HEK293 (cell line): Measurements from ENCODE around the gene TCTN1.

Source experiments
- CTCF ChIA-PET: fragments of 350-600 bp; formaldehyde crosslinking; extraction: SDS; loops from one replicate; lab custom pipeline; 2021; ENCODE audit warnings: antibody characterized with exemption; lab: Yijun Ruan, JAX
- POLR2A ChIA-PET: fragments of 300-600 bp; formaldehyde crosslinking; extraction: SDS; loops from one replicate; lab custom pipeline; 2020; ENCODE audit warnings: antibody characterized with exemption, inconsistent platforms; lab: Yijun Ruan, JAX
- H3K27ac ChIP-seq: fragments of 200-500 bp; sonication (Bioruptor generic); 2 replicates; pipeline ENCODE4 v1.5.1; 2014; ENCODE audit warnings: low read depth, low read length, control low read depth, inconsistent platforms; ENCODE audit errors: extremely low read depth
- H3K36me3 ChIP-seq, 2 experiments: fragments of 200-500 bp in 1 of 2; sonication (Bioruptor generic) in 1 of 2; 1 replicate in 1 of 2; 2 replicates in 1 of 2; pipeline ENCODE4 v1.5.1; 2014 to 2017; ENCODE audit warnings: inconsistent platforms in 2 of 2, low read length in 2 of 2; ENCODE audit not compliant: control insufficient read depth in 2 of 2, insufficient read depth in 1 of 2
- H3K4me1 ChIP-seq: fragments of 200-500 bp; sonication (Bioruptor generic); 2 replicates; pipeline ENCODE4 v1.5.1; 2014; ENCODE audit warnings: mild to moderate bottlenecking, low read length, inconsistent platforms; ENCODE audit not compliant: control insufficient read depth, insufficient read depth
- H3K4me3 ChIP-seq: 2 replicates; pipeline ENCODE4 v1.5.1; 2011; ENCODE audit warnings: low read depth, mild to moderate bottlenecking, control low read depth, low read length, moderate library complexity
- H3K9me3 ChIP-seq: fragments of 200-500 bp; sonication (Bioruptor generic); 2 replicates; pipeline ENCODE4 v1.5.1; 2014; ENCODE audit warnings: low read depth, low read length, inconsistent platforms; ENCODE audit not compliant: control insufficient read depth, insufficient read depth
- ATF2 ChIP-seq: fragments of 450-650 bp; formaldehyde crosslinking; IDR thresholded peaks from 2 replicates; pipeline ENCODE4 v1.5.1; 2016; ENCODE audit warnings: missing biosample characterization, missing genetic modification characterization, low read depth
- BCL11A ChIP-seq: fragments of 450-650 bp; formaldehyde crosslinking; IDR thresholded peaks from 2 replicates; pipeline ENCODE4 v1.5.1; 2016; ENCODE audit warnings: low read depth, missing biosample characterization, missing genetic modification characterization
- FEZF1 ChIP-seq: fragments of 450-650 bp; formaldehyde crosslinking; IDR thresholded peaks from 2 replicates; pipeline ENCODE4 v1.5.1; 2016; ENCODE audit warnings: missing biosample characterization, missing genetic modification characterization
- GLI4 ChIP-seq: fragments of 450-650 bp; formaldehyde crosslinking; IDR thresholded peaks from 2 replicates; pipeline ENCODE4 v1.5.1; 2016; ENCODE audit warnings: missing biosample characterization, missing genetic modification characterization
- MEIS1 ChIP-seq: sonication (generic); formaldehyde crosslinking; IDR thresholded peaks from 2 replicates; pipeline ENCODE4 v1.8.1; 2022; ENCODE audit warnings: missing genetic modification reagents, mild to moderate bottlenecking, borderline replicate concordance
- PRDM10 ChIP-seq: fragments of 450-650 bp; formaldehyde crosslinking; IDR thresholded peaks from 2 replicates; pipeline ENCODE4 v1.5.1; 2016; ENCODE audit warnings: missing biosample characterization, missing genetic modification characterization
- WT1 ChIP-seq: fragments of 450-650 bp; formaldehyde crosslinking; IDR thresholded peaks from 2 replicates; pipeline ENCODE4 v1.5.1; 2016; ENCODE audit warnings: missing biosample characterization, missing genetic modification characterization
- ZBTB10 ChIP-seq: fragments of 450-650 bp; formaldehyde crosslinking; IDR thresholded peaks from 2 replicates; pipeline ENCODE4 v1.5.1; 2016; ENCODE audit warnings: missing biosample characterization, missing genetic modification characterization
- ZIC2 ChIP-seq: fragments of 450-650 bp; formaldehyde crosslinking; IDR thresholded peaks from 2 replicates; pipeline ENCODE4 v1.5.1; 2016; ENCODE audit warnings: missing biosample characterization, missing genetic modification characterization
- ZNF133 ChIP-seq: fragments of 450-650 bp; formaldehyde crosslinking; IDR thresholded peaks from 2 replicates; pipeline ENCODE4 v1.5.1; 2016; ENCODE audit warnings: missing biosample characterization, missing genetic modification characterization
- ZNF19 ChIP-seq: fragments of 450-650 bp; formaldehyde crosslinking; IDR thresholded peaks from 2 replicates; pipeline ENCODE4; 2016; ENCODE audit warnings: missing biosample characterization, missing genetic modification characterization, low read depth
- ZNF391 ChIP-seq: fragments of 450-650 bp; formaldehyde crosslinking; IDR thresholded peaks from 2 replicates; pipeline ENCODE4 v1.5.1; 2016; ENCODE audit warnings: low read depth, missing biosample characterization, missing genetic modification characterization, borderline replicate concordance
- ZNF404 ChIP-seq: fragments of 450-650 bp; formaldehyde crosslinking; IDR thresholded peaks from 2 replicates; pipeline ENCODE4 v1.5.1; 2017; ENCODE audit warnings: missing biosample characterization, missing genetic modification characterization
- ZNF521 ChIP-seq: fragments of 450-650 bp; formaldehyde crosslinking; IDR thresholded peaks from 2 replicates; pipeline ENCODE4 v1.5.1; 2017; ENCODE audit warnings: missing biosample characterization, mild to moderate bottlenecking, missing genetic modification characterization
- ZNF548 ChIP-seq: fragments of 450-650 bp; formaldehyde crosslinking; IDR thresholded peaks from 2 replicates; pipeline ENCODE4 v1.5.1; 2016; ENCODE audit warnings: missing biosample characterization, missing genetic modification characterization
- ZNF558 ChIP-seq: fragments of 450-650 bp; formaldehyde crosslinking; IDR thresholded peaks from 2 replicates; pipeline ENCODE4 v1.5.1; 2016; ENCODE audit warnings: missing biosample characterization, missing genetic modification characterization
- ZNF571 ChIP-seq: fragments of 450-650 bp; formaldehyde crosslinking; IDR thresholded peaks from 2 replicates; pipeline ENCODE4 v1.5.0; 2017; ENCODE audit warnings: missing biosample characterization, missing genetic modification characterization
- ZNF624 ChIP-seq: fragments of 450-650 bp; formaldehyde crosslinking; IDR thresholded peaks from 2 replicates; pipeline ENCODE4 v1.5.1; 2017; ENCODE audit warnings: missing biosample characterization, missing genetic modification characterization
- ZNF677 ChIP-seq: fragments of 450-650 bp; IDR thresholded peaks from 2 replicates; pipeline ENCODE4 v1.5.0; 2018; ENCODE audit warnings: missing biosample characterization, mild to moderate bottlenecking, missing genetic modification characterization, moderate library complexity

TCTN1 gene

GRCh38 chr12:110619534-110619953 is 5.6 kb downstream of the TCTN1 start:
- H3K4me1 ChIP-seq, result peaks cover 3% of the 10 kb centered on the region
- H3K27ac ChIP-seq, result no peak overlapping the region
- ChIA-PET POLR2A (no interaction called here), CTCF (no interaction called here)
- H3K4me3 ChIP-seq, result no peak overlapping the region
- H3K36me3 ChIP-seq, result peaks cover 10 to 29% of the 10 kb centered on the region in 2 experiments; a peak in 2 of 3 replicates
- H3K9me3 ChIP-seq, result no peaks in the 10 kb centered on the region
- peak; percentile 72; the same call in 1 of the 2 replicates for TF ChIP-seq PRDM10 (tag by site-specific recombination)
- no peak for TF ChIP-seq ZNF677 (tag by site-specific recombination)
- 0 out of 2 replicates have a peak, but pooled peaks have one; percentile 28 for TF ChIP-seq ZIC2 (tag by site-specific recombination)

GRCh38 chr12:110622582-110622981 is 8.7 kb downstream of the TCTN1 start:
- H3K4me1 ChIP-seq, result no peaks in the 10 kb centered on the region
- H3K4me3 ChIP-seq, result no peak overlapping the region
- TF ChIP-seq GLI4 (tag by site-specific recombination) (no peak), ZNF558 (tag by site-specific recombination) (no peak), WT1 (peak; percentile 81)
- peaks cover 14 to 24% of the 10 kb centered on the region in 2 experiments for H3K36me3 ChIP-seq
- ChIA-PET CTCF (interaction anchor here (0.9 kb wide), 1 partner anchor 173 kb away, joined by 3 read pairs; the partner anchor contains the start of gene ARPC3), POLR2A (no interaction called here)
- no peak overlapping the region for H3K27ac ChIP-seq
- H3K9me3 ChIP-seq, result no peaks in the 10 kb centered on the region

- H3K27ac ChIP-seq, result no peak overlapping the region
- POLR2A ChIA-PET, result interaction anchor here (0.7 kb wide), 1 partner anchor 38 kb away, joined by 3 read pairs; no protein-coding TSS in a partner anchor
- no peak for TF ChIP-seq ATF2 (tag by site-specific recombination)
- no peak for TF ChIP-seq ZNF624
- TF ChIP-seq ZNF571, result no peak
- no peak for TF ChIP-seq ZNF548
Observed at GRCh38 chr12:110627500-110628195, 13.7 kb downstream of the TCTN1 start.

GRCh38 chr12:110635055-110635454 is 21.1 kb downstream of the TCTN1 start:
- POLR2A ChIA-PET, result no interaction called here
- CTCF ChIA-PET, result interaction anchor here (0.7 to 0.8 kb wide), 2 partner anchors 188 to 1265 kb away, joined by 3 read pairs; no protein-coding TSS in a partner anchor
- no peak overlapping the region for H3K27ac ChIP-seq
- no peaks in the 10 kb centered on the region for H3K9me3 ChIP-seq
- H3K4me1 ChIP-seq, result no peaks in the 10 kb centered on the region
- H3K36me3 ChIP-seq, result peaks cover 4 to 61% of the 10 kb centered on the region in 2 experiments; a peak in 2 of 3 replicates
- no peak overlapping the region for H3K4me3 ChIP-seq
- TF ChIP-seq ZBTB10 (tag by site-specific recombination) (no peak), ZNF19 (tag by site-specific recombination) (no peak), FEZF1 (tag by site-specific recombination) (no peak), ZNF133 (no peak), ZNF521 (no peak), BCL11A (tag by site-specific recombination) (no peak), ZNF404 (tag by site-specific recombination) (no peak), ZNF391 (tag by site-specific recombination) (no peak), MEIS1 (CRISPR knock-in tag) (no peak)

More at GRCh38 chr12:110627500-110628195, 13.7 kb downstream of the TCTN1 start:
- CTCF ChIA-PET, result interaction anchor here (0.7 kb wide), 1 partner anchor 149 kb away, joined by 3 read pairs; no protein-coding TSS in a partner anchor
- Histone ChIP-seq H3K36me3 (peaks cover 23 to 52% of the 10 kb centered on the region in 2 experiments), H3K9me3 (no peaks in the 10 kb centered on the region), H3K4me1 (no peaks in the 10 kb centered on the region), H3K4me3 (no peak overlapping the region)
